GM12801 (cell line): ENCODE results near the gene RAB17.

ENCODE experiments used
- TF ChIP-seq, protein P1 (sequence below): IDR thresholded peaks from one replicate; pipeline ENCODE4 v1.5.1; 2011; ENCODE audit warnings: control low read depth; ENCODE audit not compliant: insufficient read length; ENCODE audit errors: extremely low read depth

The RAB17 gene

GRCh38 chr2:237566401-237567235 is 23.9 kb downstream of the RAB17 start, which contains the start of gene PRLH:
TSS of gene PRLH (plus strand) at chr2:237566574. CDS start at chr2:237566574, 0 bp downstream.
- TF ChIP-seq, protein P1, sequence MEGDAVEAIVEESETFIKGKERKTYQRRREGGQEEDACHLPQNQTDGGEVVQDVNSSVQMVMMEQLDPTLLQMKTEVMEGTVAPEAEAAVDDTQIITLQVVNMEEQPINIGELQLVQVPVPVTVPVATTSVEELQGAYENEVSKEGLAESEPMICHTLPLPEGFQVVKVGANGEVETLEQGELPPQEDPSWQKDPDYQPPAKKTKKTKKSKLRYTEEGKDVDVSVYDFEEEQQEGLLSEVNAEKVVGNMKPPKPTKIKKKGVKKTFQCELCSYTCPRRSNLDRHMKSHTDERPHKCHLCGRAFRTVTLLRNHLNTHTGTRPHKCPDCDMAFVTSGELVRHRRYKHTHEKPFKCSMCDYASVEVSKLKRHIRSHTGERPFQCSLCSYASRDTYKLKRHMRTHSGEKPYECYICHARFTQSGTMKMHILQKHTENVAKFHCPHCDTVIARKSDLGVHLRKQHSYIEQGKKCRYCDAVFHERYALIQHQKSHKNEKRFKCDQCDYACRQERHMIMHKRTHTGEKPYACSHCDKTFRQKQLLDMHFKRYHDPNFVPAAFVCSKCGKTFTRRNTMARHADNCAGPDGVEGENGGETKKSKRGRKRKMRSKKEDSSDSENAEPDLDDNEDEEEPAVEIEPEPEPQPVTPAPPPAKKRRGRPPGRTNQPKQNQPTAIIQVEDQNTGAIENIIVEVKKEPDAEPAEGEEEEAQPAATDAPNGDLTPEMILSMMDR = no peak

DNA sequence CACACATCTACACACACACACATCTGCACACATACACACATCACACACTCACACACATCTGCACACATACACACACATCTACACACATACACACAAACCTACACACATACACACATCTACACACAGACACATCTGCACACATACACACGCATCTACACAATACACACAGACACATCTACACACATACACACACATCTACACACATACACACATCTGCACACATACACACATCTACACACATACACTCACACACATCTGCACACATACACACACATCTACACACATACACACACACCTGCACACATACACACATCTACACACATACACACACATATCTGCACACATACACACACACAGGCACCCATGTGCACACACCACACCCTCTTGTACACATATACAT is 24.6 kb downstream of the RAB17 start:
- TF ChIP-seq, protein P1 = no peak

DNA sequence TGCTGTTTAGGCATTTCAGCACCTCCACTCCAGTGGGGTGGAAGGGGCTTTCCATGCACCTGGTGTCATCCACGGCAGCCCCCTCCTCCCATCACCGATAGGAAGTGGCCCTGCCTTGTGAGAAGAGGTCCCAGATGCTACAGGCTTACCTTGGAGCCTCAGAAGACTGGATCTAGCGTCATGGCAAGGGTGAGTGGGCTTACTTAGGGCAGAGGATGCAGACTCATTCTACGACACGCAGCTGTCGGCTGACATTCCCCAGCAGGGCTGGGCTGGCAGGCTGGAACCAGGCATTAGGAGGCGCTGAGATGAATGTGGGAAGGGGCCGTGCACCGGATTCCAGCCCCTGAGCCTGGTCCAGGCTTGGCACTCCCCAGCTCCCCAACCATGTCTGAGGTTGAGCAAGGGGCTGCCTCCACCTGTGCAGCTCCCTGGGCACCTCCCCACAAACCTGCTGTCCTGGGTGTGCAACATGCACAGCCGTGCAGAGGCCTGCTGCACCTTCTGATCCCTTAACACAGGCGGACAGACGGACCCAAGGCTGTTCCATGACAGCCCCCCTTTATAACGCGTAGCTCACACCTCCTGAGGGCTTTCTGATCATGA is 25.9 kb downstream of the RAB17 start:
- TF ChIP-seq, protein P1 = no peak

GRCh38 chr2:237563816-237564215 is 26.7 kb downstream of the RAB17 start:
- TF ChIP-seq, protein P1 = no peak

GRCh38 chr2:237561221-237561620 is 29.3 kb downstream of the RAB17 start:
- TF ChIP-seq, protein P1 = no peak

GRCh38 chr2:237558961-237559641 is 31.4 kb downstream of the RAB17 start:
- TF ChIP-seq, protein P1 = no peak

- TF ChIP-seq, protein P1 = no peak
Measured at GRCh38 chr2:237557633-237558015, 32.9 kb downstream of the RAB17 start.
